SIG-M5 treated with dmso at 0.1 percent for 504 hours (cell line): Measurements from ENCODE around the gene LGR5.
"Not testable (repeated sequence)": the region's sequence is repeated elsewhere in the genome, so short reads cannot be mapped to it uniquely, and the experiment has no call there.

Experiments used
- DNase-seq: peaks from one replicate; lab custom pipeline; 2025; ENCODE audit not compliant: unreplicated experiment; lab: John Stamatoyannopoulos, UW

Gene LGR5

DNA sequence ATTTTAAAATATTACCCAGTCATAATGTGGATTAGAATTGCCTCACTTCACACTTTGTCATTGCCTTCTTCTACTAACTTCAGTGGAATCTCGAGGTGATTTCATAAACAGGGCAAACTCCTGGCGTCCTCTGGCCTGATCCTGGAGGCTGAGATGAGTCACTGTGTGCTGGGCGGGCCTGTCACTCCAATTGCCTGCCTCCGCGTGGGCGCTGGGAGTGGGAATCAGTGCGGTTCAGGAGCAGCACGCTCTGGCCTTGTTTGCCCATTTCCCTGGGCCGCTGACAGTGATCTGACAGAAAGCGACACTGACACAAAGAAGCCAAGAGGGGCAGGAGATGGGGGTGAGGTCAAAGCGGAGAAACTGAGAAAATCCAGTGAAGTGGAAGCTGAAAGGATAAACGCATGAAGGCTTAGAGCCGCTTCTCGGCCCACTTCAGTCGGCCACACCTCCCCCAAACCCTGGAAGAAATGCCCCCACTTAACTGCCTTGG, 29.7 kb downstream of the LGR5 start:
- DNase-seq, result no peak

DNA sequence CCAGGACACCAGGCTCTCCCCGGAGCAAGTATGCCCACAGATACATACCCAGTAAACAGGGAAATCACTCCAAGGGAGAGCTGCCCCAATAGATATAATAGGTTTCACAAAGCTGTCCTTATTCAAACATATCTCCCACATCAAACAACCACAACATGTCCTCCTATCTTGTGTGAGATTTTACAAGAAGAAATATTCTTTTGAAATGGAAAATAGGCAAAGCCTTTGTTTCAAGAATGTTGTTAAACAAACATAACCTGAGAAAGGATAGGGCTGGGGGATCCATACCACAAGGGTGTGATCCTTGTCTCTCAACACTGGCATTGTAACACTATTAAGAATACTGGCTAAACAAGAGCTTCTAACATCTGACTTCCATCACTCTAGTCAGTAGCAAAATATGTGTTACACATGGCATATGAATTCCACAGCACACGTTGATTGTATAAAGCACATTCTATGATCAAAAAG, 32.9 kb downstream of the LGR5 start:
- no peak for DNase-seq

DNA sequence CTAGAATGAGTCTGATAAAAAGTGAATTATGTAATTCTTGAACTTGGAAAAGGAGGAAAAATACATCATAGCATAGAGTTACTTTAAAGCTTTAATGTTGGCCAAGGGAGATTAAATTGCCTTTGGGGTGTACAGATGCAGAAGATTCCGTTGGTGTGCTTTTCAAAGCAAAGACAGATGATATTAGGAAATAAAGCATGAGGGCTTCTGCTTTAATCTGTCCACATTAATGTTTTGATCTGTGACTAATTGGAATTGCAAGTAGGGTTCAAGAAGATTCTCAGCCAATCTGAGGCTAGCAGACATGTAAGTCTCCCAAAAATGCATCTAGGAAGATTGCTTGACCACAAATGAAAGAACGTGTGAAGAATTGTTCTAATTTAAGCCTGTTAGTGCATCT, 35.2 kb downstream of the LGR5 start:
- no peak for DNase-seq

DNA sequence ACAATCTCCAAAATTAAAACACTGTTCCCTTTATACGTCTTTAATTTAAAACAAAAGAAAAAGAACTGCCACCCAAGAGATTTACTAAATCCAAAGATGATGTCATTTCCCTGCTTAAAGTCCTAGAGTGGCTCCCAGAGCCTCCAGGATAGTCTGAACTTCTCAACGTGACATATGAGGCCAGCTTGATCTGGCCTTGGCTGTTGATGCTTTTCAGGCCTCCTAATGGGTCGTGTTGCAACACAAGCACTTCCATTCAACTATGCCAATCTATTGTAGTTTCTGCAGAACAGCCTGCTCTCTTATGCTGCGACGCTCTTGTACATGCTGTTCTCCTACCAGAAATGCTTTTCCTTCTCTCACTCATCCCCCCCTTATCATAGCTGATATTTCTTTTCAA, 35.7 kb downstream of the LGR5 start:
- DNase-seq, result no peak

DNA sequence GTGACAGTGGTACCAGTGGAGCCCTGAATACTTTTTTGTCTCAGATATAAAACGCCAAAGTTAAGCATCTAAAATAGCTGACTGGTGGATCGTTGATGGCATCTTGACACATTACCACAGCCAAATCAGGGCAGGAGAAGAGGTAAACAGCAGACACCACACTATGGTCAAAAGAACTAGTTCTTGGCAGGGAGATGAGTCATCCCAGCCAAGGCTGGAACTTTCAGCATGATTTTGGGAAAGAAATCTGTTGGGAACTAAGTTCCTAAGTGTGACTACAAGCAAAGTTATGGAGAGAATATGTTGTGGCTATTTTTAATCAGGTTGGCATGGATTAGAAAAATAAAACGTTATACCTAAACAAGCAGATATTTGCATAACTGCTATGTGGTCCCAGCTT, 36.9 kb downstream of the LGR5 start:
- no peak for DNase-seq

DNA sequence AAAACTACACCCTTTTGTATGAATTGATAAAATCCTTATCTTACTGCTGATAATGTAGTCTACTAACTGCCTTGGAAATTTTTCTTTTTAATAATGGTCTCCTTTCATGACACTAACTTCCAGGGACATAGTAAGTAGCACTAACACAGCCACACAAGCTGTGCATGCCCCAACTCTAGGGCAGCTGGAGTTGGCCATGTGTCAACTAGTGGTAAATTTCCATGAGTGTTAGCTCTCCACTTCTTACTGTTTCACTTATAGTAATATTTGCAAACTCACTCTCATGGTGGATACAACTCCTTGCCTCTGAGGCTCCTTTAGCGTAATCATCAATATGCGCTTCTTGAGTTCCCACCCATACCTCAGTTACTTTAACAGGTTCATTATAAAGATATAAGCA, 38.0 kb downstream of the LGR5 start:
- no peak for DNase-seq

DNA sequence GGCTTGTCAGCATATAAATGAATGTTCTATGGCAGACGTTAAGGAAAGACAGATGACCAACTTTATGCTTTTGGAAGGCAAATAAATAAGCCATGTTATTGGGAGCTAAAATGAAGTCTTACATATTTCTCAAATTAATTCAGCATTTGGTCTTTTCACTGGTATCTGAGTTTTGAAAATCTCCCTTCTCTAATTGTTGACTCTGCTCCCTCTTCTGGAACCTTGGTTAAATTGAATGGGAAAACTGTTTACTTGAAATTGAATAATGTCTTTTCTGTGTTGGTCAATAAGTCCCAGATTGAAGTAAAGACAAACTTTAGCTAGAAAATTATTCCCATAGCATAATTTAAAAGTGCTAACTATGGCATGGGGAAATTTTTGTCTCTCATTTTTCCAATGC, 38.7 kb downstream of the LGR5 start:
- DNase-seq, result no peak

DNA sequence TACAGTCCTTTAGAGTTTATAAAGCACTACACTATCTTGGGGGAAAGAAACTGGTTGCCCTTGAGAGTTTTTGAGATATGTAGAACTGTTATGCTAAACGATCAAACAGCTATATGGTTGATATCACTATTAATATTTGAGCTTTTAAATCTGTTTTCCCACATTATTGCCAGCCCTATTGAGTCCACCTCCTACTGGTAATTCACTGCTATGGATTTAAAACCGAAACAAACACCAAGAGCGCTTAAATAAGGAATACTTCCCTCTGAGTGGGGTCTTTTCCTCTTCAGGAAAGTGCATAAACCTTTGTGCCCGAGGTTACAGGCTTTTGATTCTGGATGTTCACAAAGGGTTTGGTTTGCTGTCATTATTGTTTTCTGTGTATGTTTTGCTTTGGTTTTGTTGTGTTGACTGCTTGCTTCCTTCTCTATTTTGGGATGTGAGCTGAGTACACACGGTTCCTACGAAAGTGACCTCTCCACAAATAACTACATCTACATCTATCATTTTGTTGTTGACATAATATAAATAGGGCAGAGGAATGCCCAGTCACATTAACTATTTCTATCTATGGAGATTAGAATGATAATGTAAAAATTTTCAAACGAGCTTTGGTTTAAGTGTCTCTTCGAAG, 44.8 kb downstream of the LGR5 start:
- DNase-seq, result no peak

DNA sequence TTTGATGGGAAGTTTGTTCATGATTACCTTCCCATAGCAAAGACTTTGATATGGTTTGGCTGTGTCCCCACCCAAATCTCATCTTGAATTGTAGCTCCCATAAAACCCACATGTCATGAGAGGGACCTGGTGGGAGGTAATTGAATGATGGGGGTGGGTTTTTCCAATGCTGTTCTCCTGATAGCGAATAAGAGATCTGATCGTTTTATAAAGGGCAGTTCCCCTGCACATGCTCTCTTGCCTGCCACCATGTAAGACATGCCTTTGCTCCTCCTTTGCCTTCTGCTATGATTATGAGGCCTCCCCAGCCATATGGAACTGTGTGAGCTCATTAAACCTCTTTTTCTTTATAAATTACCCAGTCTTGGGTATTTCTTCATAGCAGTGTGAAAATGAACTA, 51.2 kb downstream of the LGR5 start:
- DNase-seq, result not testable (repeated sequence)

DNA sequence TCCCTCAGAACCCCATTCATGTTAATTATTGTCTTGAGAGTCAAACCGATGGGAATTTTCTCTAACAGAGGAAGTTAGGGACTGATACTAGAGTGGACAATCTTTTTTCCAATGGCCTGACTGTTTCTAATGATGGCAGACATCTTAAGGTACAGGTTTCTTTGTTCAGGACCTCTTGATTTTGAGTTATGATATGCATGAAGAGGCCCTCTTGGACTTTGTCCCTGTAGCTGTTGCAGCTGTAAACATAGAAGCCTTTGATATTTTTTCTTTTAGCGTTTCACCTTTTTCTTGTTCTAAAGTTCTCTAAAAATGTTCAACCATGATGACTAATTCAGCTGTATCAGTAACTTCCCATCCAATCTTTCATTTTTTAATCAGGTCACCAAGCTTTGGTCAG, 53.0 kb downstream of the LGR5 start:
- DNase-seq, result no peak

DNA sequence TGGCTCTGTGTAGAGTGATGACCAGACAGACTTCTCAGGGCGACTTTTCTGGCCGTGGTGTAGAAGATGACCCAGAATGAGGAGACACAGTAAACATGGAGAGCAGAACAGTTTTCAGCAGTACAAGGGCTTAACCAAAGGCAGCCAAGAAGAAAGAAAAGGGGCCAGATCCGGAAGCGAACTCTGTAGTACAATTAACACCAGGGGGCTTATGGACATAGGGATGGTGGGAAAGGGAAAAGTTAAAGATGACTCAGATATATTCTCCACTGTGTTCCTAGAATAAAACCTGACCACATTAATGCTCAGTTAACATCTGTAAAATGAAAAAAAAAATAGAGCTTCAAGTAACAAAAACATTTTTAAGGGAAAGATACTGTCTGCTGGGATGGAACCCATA, 60.2 kb downstream of the LGR5 start:
- no peak for DNase-seq

DNA sequence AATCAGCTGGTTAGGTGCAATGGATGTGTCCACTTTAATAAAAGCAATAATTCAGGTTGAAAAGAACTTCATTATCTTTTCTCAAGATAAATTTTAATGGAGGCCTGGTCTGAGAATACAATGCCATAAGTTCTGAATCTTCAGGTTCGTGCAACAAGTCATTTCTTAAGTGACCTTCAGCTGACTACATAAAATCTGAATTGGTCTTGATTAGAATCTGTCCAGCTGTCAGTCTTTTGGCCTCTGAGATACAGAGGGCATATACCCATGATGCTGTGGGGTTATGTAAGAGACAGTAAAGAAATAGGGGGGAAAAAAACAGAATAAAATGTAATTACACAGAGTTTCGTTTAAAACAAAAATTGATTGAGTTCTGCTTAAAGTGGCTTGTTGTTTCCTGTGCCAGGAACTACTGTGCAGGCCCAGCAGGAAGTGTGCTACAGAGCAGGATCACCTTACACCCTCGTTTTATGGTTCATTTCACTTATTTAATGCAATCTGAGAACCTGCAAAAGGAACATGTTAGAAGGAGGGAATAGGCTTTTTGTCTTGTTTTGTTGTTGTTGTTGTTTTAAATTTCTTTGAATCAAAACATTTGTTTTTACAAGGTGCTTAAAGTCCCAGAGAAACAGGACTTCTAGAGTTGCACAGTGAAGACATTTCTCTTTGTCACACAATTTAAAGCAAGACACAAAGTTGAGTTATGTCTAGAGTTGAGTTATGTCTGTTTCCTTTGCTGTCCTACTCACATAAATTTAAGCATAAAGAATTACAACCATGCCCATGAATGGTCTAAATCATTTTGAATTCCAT, 64.2 kb downstream of the LGR5 start:
- no peak for DNase-seq

DNA sequence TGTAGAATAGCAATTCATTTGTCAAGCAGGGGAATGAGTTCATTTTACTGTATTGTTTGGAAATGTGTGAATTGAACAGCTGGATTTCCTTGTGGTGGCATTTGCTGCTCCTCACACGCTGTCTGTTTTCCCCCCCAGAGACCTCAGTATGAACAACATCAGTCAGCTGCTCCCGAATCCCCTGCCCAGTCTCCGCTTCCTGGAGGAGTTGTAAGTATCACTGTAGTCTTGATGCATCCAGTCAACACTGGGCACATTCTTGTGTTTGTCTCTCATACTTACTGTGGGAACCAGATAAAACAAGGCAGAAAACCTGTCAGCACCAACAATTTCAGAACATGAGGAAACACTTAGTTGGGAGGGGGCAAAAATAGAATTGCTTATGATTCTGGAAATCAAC, 64.9 kb downstream of the LGR5 start:
- DNase-seq, result no peak

DNA sequence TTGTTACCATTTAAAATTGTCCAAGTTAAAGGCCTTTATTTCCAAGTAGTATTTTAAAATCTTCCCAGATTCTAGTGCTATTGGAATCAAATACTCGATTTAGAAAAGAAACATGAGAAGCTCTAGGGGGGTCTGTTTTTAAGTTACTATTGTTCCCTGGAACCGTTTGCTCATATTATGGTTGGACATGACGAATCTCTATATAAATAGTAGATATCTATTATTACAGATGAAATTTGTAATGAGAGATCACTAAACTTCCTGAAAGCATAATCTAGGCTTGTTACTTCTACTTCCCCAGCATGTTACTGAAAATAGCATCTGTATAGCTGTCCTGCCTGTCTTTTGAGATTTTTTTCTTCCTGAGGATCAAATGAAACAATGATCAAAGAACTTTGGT, 70.1 kb downstream of the LGR5 start:
- DNase-seq, result no peak

DNA sequence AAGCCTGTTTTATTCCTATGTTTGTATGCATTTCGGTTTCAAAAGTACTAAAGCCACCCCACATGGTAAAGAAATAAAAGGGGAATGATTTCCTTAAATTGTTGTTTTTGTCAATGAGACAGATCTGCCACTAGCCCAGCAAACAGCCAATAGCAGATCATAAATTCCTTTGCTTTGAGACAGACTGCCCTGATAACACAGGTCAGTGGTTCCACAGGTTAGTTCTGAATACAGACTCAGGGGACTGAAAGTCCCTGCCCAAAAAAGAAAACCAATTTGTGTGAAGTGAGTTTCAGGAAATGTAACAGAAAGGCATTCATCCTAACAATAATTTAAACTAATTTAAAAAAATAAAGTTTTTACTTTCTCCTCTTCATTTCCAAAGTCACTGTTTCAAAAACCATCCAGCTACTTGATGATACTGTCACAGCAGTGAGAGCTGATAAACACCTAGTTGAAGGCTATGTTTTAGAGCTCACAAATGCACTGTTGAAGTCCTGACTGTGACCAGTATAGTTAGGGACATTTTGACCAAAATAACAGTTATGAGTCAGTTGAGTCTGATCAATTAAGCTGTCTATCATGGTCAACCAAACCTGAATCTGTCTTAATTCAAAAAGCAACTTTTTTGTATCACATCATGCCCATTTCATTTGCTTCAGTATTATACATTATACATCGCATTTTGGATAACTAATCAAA, 77.7 kb downstream of the LGR5 start:
- DNase-seq, result no peak

DNA sequence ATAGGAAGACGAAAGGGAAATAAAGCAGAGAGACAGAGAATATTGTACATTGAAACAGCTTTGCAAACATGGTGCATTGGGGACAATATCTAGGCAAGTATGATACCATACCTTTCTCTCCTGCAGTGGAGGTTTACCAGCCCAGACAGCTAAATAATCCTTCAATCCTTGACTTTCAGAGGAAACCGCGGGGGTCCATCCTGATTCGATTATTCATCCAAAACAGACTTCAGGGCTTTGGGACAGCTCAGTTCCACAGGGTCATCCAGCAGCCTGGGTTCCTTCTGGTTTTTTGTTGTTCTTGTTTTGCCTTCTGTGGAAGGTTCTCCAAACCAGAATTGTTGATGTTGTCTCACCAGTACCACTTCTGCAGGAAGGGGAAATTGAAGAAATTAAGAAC, 81.5 kb downstream of the LGR5 start:
- DNase-seq, result no peak

DNA sequence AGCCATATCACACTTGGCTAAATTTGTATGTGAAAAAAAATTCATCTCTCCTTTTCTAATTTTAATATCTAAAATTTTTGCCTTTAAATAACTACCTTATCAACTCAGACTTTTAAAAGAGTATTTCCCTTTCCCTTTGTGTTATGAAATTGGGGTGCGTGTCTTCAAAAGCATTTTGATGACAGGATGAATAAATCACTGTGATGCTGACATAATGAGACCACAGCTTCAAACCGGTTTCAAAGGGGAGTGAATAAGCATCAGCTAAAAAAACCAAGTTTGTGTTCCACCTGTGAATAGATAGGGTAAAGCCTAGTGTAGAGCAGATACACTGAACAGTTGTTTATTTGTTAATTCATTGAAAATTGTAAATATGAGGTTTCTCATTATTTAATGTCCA, 85.0 kb downstream of the LGR5 start:
- no peak for DNase-seq

DNA sequence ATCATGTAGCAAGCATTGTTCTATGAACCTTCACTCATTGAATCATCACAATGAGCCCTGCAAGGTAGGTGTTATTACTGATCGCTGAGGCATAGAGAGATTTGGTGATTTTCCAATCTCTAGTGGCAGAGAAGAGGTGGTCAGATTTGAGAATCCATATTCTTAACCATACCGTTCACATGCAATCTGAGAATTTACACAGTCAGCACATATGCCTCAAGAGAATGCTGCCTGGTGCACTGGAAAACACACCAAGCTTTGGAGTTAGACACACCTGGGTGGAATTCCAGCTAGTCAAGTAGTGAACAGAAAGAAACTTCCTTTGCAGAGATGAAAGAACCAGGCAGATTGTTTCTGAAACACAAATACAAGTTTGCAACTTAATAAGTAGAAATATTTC, 94.1 kb downstream of the LGR5 start:
- no peak for DNase-seq

DNA sequence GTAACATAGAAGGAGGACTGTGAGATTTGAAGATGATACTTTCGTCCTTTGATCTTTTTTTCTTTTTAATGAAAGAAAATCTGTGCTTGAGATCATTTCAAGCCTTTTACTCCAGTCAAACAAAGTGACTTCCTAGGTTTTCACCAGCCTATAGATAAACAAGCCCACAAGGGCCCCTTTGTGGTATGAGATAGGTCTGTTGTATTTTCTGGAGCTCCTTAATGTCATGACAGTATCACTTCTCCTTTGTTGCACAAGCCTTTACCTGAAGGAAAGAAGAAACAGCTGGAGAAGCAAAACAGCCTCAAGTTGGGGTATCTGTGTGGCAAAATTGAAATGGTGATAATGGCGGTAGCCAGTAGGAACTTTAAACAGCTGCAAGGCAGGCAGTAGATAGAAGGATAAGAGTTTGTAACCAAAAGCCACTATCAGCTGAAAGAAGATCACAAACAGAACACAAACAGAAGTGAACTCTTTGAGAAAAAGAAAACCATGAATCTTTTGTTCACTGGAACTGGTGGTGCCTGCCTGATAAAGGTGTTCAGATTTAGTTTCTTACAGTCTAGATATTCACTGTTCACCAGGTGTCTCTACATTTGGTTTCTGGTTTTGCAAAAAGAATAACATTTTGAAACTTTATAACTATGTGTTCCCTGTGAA, 96.8 kb downstream of the LGR5 start:
- DNase-seq, result peak; percentile 15

DNA sequence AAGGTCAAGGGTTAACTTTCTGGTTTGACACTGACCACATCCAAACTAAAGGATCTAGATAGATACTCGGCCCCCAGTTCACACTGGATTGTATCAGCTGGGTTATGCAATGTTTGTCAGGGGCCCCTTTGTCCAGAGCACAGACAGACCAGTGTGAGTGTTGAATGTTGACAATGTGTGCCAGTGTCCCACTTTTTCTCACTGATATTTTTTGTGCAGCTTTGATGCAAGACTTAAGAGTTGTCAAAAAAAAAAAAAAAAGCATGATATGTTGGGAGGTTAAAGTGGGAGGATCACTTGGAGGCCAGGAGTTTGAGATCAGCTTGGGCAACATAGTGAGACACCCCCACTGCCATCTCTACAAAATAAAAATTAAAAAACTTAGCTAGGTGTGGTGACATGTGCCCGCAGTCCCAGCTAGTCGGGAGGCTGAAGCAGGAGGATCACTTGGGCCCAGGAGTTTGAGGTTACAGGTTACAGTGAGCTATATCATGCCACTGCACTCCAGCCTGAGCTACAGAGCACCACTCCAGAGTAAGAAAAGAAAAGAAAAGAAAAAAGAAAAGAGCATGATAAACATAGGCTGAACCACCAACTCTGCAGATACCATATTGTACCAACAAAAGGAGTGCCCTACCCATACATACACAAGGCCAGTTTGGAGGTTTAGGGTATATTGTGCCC, 97.5 kb downstream of the LGR5 start:
- no peak for DNase-seq

DNA sequence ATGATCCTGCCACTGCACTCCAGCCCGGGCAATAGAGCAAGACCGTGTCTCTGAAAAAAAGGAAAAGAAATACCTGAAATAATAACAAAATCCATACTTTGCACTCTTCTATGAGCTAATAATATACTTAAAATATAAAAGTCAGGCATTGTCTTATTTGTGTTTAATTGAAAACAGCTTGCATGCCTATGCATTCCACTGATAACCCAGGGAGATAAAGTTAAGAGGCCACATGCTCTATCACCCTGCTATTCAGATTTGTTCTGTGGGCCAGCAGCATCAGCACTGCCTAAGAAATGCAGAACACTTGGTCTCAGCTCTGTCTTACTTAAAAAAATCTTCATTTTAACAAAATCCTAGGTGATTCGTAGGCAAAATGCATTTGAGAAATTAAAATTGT, 99.2 kb downstream of the LGR5 start:
- DNase-seq, result no peak
